Skeletal muscle satellite cell (primary cell): ENCODE measurements around the gene MAP2K5.

ENCODE experiments used
- small RNA-seq: library from RNA; depleted of rRNA; stranded (forward); fragments of <200 nt; gene quantifications from one replicate; pipeline ENCODE3, GENCODE V24; 2012

The MAP2K5 gene

Small RNA genes within 50 kb of the gene (small RNA-seq; reads per million reads assigned to genes)
- gene RNU6-1: 5.4 reads per million, percentile 86 among the genes with 10 or more reads in this experiment
